ENCODE measurements around the gene GRIP2.

DNA sequence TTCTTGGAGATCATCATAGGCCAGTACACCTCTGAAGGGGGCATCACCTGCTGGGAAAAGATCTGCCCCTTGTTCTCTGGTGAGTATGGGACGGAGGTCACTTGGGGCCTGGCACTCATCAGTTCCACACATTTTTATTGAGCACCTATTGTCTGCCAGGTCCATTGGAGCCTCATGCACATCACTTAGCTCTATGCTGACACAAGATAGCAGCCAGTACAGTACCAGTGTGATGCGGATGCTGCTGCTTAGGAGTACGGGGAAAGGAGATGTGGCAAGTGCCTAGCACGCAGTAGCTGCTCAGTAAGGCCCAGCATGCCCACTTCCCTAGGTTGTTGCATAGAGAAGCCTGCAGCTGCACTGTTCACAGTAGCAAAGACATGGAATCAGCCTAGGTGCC is 94.4 kb downstream of the GRIP2 start:
- TF ChIP-seq GATA2 (IDR thresholded peaks at IDR 0.05; ENCODE audit: low read depth, low read length) (no peak), GATA3 (IDR thresholded peaks at IDR 0.05; ENCODE audit: low read depth, low read length) (no peak)
